Transverse colon (tissue), 4 donors: ENCODE measurements around the gene ZBTB7A.

ENCODE experiments used
- EP300 ChIP-seq: sonication (generic); formaldehyde crosslinking; IDR thresholded peaks from one replicate; pipeline ENCODE4 v1.6.1; 2017; ENCODE audit warnings: antibody characterized with exemption, low read depth
- POLR2A ChIP-seq: fragments of 450-650 bp; IDR thresholded peaks from one replicate; pipeline ENCODE4 v1.6.1; 2016; ENCODE audit warnings: antibody characterized with exemption, mild to moderate bottlenecking, moderate library complexity
- POLR2AphosphoS5 ChIP-seq, 3 donors: sonication (generic); formaldehyde crosslinking; IDR thresholded peaks; one replicate each; pipeline ENCODE4 v1.6.1; 2016; ENCODE audit warnings: antibody characterized with exemption in 3 of 3
- TF ChIP-seq, protein P1 (sequence below), 5 experiments: fragments of 200-600 bp in 3 of 5; fragments of 450-650 bp in 2 of 5; sonication (generic) in 3 of 5; IDR thresholded peaks; 1 replicate in 2 of 5; 2 replicates in 3 of 5; pipeline ENCODE4 v1.5.1; 2016 to 2017; ENCODE audit warnings: antibody characterized with exemption in 5 of 5, inconsistent platforms in 3 of 5, mild to moderate bottlenecking in 2 of 5, moderate library complexity in 1 of 5

DNA sequence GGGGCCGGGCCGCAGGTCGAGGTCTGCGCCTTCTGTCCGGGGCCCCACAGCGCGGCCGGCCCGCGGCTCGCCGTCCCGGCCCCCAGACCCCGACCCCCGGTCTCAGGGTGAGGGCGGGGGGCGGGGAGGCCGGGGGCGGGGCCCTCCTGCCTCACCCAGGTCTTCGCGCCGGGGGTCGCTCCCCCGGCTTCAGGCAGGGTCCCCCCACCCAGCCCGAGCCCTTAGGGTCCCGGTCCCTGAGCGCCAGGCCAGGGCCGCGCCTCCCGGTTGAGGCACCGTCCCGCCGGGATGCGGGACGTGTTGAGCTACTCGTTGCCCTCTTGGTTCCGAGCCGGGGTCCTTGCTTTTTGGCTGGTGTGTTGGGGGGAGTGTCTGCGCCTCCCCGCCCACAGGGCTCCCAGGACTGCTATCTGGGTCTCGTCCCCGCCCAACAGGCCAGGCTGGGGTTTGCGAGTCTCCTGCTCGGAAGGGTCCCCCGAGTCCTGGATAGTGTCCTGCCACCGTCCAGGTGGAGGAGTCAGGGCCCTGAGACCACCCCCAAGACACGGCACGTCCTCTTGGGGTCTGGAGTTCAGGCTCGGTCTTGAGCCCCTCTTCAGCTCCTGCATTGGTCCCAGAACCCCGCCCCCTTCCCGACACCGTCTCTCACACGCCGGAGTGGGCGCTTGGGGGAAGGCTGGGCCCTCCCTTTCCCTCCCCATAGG, 58.7 kb downstream of the ZBTB7A start:
- TF ChIP-seq POLR2A (no peak), EP300 (no peak), POLR2AphosphoS5 (IDR thresholded peaks at IDR 0.05) (no peak)
- TF ChIP-seq, protein P1, sequence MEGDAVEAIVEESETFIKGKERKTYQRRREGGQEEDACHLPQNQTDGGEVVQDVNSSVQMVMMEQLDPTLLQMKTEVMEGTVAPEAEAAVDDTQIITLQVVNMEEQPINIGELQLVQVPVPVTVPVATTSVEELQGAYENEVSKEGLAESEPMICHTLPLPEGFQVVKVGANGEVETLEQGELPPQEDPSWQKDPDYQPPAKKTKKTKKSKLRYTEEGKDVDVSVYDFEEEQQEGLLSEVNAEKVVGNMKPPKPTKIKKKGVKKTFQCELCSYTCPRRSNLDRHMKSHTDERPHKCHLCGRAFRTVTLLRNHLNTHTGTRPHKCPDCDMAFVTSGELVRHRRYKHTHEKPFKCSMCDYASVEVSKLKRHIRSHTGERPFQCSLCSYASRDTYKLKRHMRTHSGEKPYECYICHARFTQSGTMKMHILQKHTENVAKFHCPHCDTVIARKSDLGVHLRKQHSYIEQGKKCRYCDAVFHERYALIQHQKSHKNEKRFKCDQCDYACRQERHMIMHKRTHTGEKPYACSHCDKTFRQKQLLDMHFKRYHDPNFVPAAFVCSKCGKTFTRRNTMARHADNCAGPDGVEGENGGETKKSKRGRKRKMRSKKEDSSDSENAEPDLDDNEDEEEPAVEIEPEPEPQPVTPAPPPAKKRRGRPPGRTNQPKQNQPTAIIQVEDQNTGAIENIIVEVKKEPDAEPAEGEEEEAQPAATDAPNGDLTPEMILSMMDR (IDR thresholded peaks at IDR 0.05), result no peak
